Rectal smooth muscle tissue (tissue), 1 donor: ENCODE results near the gene HTD2.

Experiments used
- H3K27ac ChIP-seq: one replicate; pipeline ENCODE4 v1.7.0; 2013; ENCODE audit warnings: low read depth, low read length, inconsistent platforms
- H3K27me3 ChIP-seq: one replicate; pipeline ENCODE4 v1.7.0; 2013; ENCODE audit warnings: low read length; ENCODE audit not compliant: control insufficient read depth, insufficient read depth
- H3K36me3 ChIP-seq: one replicate; pipeline ENCODE4 v1.7.0; 2013; ENCODE audit warnings: low read length; ENCODE audit not compliant: control insufficient read depth, insufficient read depth
- H3K4me1 ChIP-seq: one replicate; pipeline ENCODE4 v1.7.0; 2013; ENCODE audit warnings: low read length; ENCODE audit not compliant: control insufficient read depth, insufficient read depth
- H3K4me3 ChIP-seq: one replicate; pipeline ENCODE4 v1.7.0; 2013; ENCODE audit warnings: low read length
- H3K9ac ChIP-seq: one replicate; pipeline ENCODE4 v1.7.0; 2013; ENCODE audit warnings: low read length

HTD2 gene

DNA sequence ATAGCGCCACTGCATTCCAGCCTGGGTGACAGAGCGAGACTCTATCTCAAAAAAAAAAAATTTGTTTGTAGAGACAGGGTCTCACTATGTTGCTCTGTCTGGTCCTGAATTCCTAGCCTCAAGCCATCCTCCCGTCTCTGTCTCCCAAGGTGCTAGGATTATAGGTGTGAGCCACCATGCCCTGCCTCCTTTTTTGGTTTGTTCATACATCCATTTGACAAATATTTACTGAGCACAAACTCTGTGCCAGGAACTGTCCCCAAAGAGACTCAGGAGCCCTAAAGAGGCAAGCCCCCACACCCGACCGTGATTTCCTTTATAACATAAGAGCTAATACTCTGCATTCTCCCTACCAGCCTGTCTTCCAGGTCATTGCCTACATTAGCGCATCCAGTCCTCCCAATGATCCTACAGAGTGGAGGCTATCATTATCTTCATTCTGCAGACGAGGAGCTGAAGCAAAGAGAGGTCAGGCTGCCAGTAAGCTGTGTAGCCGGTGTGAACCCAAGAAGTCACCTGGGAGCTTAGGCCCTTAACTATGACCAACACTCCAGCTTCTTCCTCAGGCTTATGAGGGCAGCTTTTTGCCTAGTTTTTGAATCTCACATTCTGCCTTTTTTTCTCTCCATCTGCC, 20.1 kb downstream of the HTD2 start:
- no peak overlapping the region for H3K27ac ChIP-seq

DNA sequence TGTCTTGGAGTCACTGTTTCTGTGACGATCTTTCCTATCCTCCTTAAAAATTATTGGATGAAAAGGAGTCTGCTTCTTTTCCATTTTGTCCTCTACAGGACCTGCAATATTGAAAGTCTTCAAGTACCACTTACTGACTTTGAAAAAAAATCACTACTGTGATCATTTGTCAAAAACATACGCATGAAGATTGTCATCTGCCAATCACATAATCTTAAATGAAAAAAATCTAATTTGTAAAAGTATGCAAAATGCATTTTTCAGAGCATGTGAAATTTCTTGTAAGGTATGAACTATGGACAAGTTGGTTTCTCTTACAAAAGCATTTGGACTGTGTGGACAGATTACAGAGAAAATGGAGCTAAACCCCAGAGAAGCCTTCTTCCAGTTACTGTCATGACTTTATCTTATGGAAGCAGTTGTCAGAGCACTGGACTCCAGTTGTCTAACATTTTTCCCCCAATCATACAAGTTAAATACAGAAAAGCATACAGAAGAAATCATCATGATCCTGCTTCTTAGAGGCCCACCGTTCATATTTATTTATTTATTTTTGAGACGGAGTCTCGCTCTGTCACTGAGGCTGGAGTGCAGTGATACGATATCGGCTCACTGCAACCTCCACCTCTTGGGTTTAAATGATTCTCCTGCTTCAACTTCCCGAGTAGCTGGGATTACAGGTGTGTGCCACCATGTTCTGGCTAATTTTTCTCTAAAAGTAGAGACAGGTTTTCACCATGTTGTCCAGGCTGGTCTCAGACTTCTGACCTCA, 23.0 kb downstream of the HTD2 start:
- peaks cover 3% of the 10 kb centered on the region for H3K4me1 ChIP-seq
- no peak overlapping the region for H3K27ac ChIP-seq
- H3K27me3 ChIP-seq, result no peaks in the 10 kb centered on the region
- no peak overlapping the region for H3K4me3 ChIP-seq
- no peaks in the 10 kb centered on the region for H3K36me3 ChIP-seq
- no peak overlapping the region for H3K9ac ChIP-seq

More for the DNA sequence above, 20.1 kb downstream of the HTD2 start:
- no peaks in the 10 kb centered on the region for H3K36me3 ChIP-seq
- no peak overlapping the region for H3K4me3 ChIP-seq
- H3K4me1 ChIP-seq, result peaks cover 3% of the 10 kb centered on the region
- H3K27me3 ChIP-seq, result no peaks in the 10 kb centered on the region
- H3K9ac ChIP-seq, result no peak overlapping the region

DNA sequence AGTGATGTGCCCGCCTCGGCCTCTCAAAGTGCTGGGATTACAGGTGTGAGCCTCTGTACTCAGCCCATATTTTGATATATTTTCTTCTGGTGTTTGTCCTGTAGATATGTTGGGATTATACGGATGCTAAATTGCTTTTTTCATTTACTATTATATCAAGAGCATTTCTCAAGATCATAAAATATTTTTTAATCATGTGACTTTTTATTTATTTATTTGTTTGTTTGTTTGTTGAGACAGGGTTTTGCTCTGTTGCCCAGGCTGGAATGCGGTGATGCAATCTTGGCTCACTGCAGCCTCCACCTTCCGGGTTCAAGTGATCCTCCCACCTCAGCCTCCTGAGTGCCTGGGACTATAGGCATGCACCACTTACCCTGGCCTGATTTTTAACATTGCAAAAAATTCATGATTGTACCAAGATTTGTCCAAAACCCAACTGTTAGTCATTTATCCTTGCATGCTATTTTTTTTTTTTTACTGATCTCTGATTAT, 23.6 kb downstream of the HTD2 start:
- Histone ChIP-seq H3K4me3 (no peak overlapping the region), H3K27me3 (no peaks in the 10 kb centered on the region)

GRCh38 chr3:58331593-58332152, 25.4 kb downstream of the HTD2 start:
- Histone ChIP-seq H3K27me3 (no peaks in the 10 kb centered on the region), H3K4me1 (peaks cover 5% of the 10 kb centered on the region), H3K27ac (no peak overlapping the region), H3K36me3 (no peaks in the 10 kb centered on the region), H3K9ac (no peak overlapping the region), H3K4me3 (no peak overlapping the region)

More for the DNA sequence above, 23.6 kb downstream of the HTD2 start:
- Histone ChIP-seq H3K9ac (no peak overlapping the region), H3K27ac (no peak overlapping the region), H3K36me3 (no peaks in the 10 kb centered on the region), H3K4me1 (peaks cover 5% of the 10 kb centered on the region)

DNA sequence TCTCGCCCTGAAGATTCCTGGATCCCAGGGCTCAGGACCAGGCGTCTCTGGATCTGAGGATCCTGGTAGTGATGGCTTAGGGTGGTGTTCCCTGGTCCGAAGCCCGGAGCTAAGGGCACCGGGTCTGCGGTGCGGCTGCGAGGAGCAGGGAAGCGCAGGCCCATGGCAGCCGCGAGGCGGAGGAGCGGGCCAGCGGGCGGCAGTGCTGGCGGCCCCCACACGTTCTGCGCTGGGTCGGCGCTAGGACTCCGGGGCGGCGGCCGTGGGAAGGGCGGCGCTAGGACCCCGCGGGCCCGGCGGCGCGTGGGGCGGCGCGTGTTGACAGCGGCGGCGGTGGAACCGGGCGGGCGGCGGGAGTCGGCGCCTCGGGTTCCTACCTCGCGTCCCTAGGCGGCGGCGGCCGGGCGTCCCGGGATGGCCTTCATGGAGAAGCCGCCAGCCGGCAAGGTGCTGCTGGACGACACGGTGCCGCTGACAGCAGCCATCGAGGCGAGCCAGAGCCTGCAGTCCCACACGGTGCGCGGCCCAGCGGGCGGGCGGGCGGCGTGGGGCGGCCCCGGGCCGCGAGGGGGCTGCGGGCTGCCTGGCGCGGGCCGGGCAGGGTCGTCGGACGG, 26.4 kb downstream of the HTD2 start, which contains the start of gene PXK:
Gene PXK, plus strand, starts transcription at position 318 of the 614 bp plus-strand sequence. Its CDS starts 97 bp downstream, at position 415.
- Histone ChIP-seq H3K27me3 (no peaks in the 10 kb centered on the region), H3K27ac (peak within 1 kb of the TSS; percentile 54), H3K4me1 (peaks cover 5% of the 10 kb centered on the region), H3K9ac (peak within 1 kb of the TSS; percentile 57), H3K4me3 (peak within 1 kb of the TSS; percentile 89), H3K36me3 (no peaks in the 10 kb centered on the region)

GRCh38 chr3:58333206-58334012, 27.1 kb downstream of the HTD2 start:
- Histone ChIP-seq H3K27ac (peak overlapping the region; percentile 43), H3K9ac (no peak overlapping the region), H3K4me1 (peaks cover 5% of the 10 kb centered on the region), H3K4me3 (peak overlapping the region; percentile 89), H3K36me3 (no peaks in the 10 kb centered on the region), H3K27me3 (no peaks in the 10 kb centered on the region)

GRCh38 chr3:58334013-58334321, 27.6 kb downstream of the HTD2 start:
- peaks cover 5% of the 10 kb centered on the region for H3K4me1 ChIP-seq
- peak overlapping the region; percentile 43 for H3K27ac ChIP-seq
- H3K9ac ChIP-seq, result no peak overlapping the region
- H3K27me3 ChIP-seq, result no peaks in the 10 kb centered on the region
- no peaks in the 10 kb centered on the region for H3K36me3 ChIP-seq
- H3K4me3 ChIP-seq, result peak overlapping the region; percentile 89

DNA sequence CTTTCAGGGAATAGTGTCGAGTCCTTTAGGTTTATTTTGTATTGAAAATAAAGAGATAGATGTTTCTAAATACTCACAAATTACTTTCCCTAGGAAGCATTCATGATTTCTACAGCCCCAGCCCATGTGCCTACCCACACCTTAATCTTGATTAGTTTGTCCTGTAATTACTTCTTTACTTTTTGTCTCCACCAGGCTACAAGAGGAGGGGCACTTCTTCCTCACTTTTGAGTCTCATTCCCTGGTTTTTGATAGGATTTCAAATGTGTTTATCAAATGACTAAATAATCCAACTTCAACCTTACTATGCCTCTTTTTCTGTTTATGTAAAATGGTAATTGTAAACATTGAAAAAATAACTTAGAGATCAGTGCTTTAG, 28.2 kb downstream of the HTD2 start:
- peak overlapping the region; percentile 89 for H3K4me3 ChIP-seq
- H3K36me3 ChIP-seq, result no peaks in the 10 kb centered on the region
- peak overlapping the region; percentile 32 for H3K27ac ChIP-seq
- H3K27me3 ChIP-seq, result no peaks in the 10 kb centered on the region
- H3K9ac ChIP-seq, result no peak overlapping the region
- peaks cover 5% of the 10 kb centered on the region for H3K4me1 ChIP-seq

DNA sequence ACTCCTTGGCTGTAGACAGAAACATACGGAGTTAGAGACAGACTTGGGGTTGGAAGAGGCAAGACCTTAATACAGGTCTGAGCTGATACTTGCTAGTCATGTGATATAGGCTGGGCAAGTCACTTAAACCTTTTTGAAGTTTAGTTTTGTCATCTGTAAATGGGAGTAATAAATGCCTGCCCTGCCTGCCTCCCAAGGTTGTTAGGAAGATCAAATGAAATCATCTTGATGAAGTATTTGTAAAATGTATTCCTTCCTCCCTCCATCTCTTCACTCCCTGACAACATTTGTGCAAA, 29.3 kb downstream of the HTD2 start:
- Histone ChIP-seq H3K4me1 (peaks cover 5% of the 10 kb centered on the region), H3K9ac (no peak overlapping the region), H3K4me3 (no peak overlapping the region), H3K36me3 (no peaks in the 10 kb centered on the region), H3K27ac (peak overlapping the region; percentile 44), H3K27me3 (no peaks in the 10 kb centered on the region)

- no peak overlapping the region for H3K27ac ChIP-seq
Observed at GRCh38 chr3:58336135-58336882, 30.0 kb downstream of the HTD2 start.

GRCh38 chr3:58337190-58337589, 30.9 kb downstream of the HTD2 start:
- Histone ChIP-seq H3K36me3 (no peaks in the 10 kb centered on the region), H3K27ac (no peak overlapping the region), H3K27me3 (no peaks in the 10 kb centered on the region), H3K4me3 (no peak overlapping the region), H3K9ac (no peak overlapping the region), H3K4me1 (peaks cover 5% of the 10 kb centered on the region)

More at GRCh38 chr3:58336135-58336882, 30.0 kb downstream of the HTD2 start:
- H3K4me1 ChIP-seq, result peaks cover 5% of the 10 kb centered on the region
- no peak overlapping the region for H3K9ac ChIP-seq
- H3K27me3 ChIP-seq, result no peaks in the 10 kb centered on the region
- H3K36me3 ChIP-seq, result no peaks in the 10 kb centered on the region
- H3K4me3 ChIP-seq, result no peak overlapping the region
